22Rv1 (cell line): ENCODE results near the gene TIMM29.

Source experiments
- H3K27ac ChIP-seq: fragments of 450-650 bp; 2 replicates; pipeline ENCODE4 v1.5.1; 2017
- CTCF ChIP-seq: fragments of 450-650 bp; IDR thresholded peaks from 2 replicates; pipeline ENCODE4 v1.5.1; 2017; ENCODE audit warnings: mild to moderate bottlenecking
- ZFX ChIP-seq: fragments of 450-650 bp; IDR thresholded peaks from 2 replicates; pipeline ENCODE4 v1.6.1; 2017; ENCODE audit warnings: antibody characterized with exemption, borderline replicate concordance

The TIMM29 gene

GRCh38 chr19:10946958-10947657 is 18.5 kb downstream of the TIMM29 start:
- H3K27ac ChIP-seq, result no peak overlapping the region
- no peak for TF ChIP-seq ZFX
- no peak for TF ChIP-seq CTCF

- H3K27ac ChIP-seq, result peak overlapping the region; percentile 74
- TF ChIP-seq ZFX (no peak), CTCF (no peak)
These were observed 24.2 kb downstream of the TIMM29 start for GRCh38 chr19:10952809-10953208.

- peak overlapping the region; percentile 79 for H3K27ac ChIP-seq
These were observed 30.8 kb downstream of the TIMM29 start for GRCh38 chr19:10959277-10959968.

GRCh38 chr19:10960314-10961072 is 31.9 kb downstream of the TIMM29 start, which contains the start of gene SMARCA4:
Gene SMARCA4 (plus strand): TSS chr19:10961030. CDS start chr19:10984152, 23,122 bp downstream.
- no peak for TF ChIP-seq CTCF
- TF ChIP-seq ZFX, result no peak
- H3K27ac ChIP-seq, result peak within 1 kb of the TSS; percentile 79

GRCh38 chr19:10961073-10961860 is 32.7 kb downstream of the TIMM29 start:
- peak overlapping the region; percentile 79 for H3K27ac ChIP-seq
- TF ChIP-seq CTCF, result no peak
- TF ChIP-seq ZFX, result no peak

GRCh38 chr19:10962863-10963262 is 34.3 kb downstream of the TIMM29 start:
- TF ChIP-seq CTCF, result no peak
- no peak for TF ChIP-seq ZFX
- no peak overlapping the region for H3K27ac ChIP-seq

- no peak overlapping the region for H3K27ac ChIP-seq
- TF ChIP-seq ZFX (no peak), CTCF (no peak)
These were observed 35.3 kb downstream of the TIMM29 start for GRCh38 chr19:10963865-10964264.
